ENCODE results near the gene CEP112.

GRCh38 chr17:65729207-65729606, 462.7 kb downstream of the CEP112 start:
- TF ChIP-seq GTF2F1 (IDR thresholded peaks at IDR 0.05; ENCODE audit: borderline replicate concordance, low read depth, low read length) (no peak), NRF1 (IDR thresholded peaks at IDR 0.05; ENCODE audit: low read depth, low read length) (no peak), POLR2AphosphoS5 (IDR thresholded peaks at IDR 0.05; ENCODE audit: low read depth, low read length) (no peak)

Data from H1 (cell line).